Measurements from ENCODE around the gene TMEM260. TPM values are rescaled to one million over a fixed set of nuclear protein-coding genes. Genes with fewer than 3 reads are reported as not detected.

TMEM260 gene
- total RNA-seq, 4 donors from 2014 or later: 8.7 to 17.8 (median 11.2) TPM

DNA sequence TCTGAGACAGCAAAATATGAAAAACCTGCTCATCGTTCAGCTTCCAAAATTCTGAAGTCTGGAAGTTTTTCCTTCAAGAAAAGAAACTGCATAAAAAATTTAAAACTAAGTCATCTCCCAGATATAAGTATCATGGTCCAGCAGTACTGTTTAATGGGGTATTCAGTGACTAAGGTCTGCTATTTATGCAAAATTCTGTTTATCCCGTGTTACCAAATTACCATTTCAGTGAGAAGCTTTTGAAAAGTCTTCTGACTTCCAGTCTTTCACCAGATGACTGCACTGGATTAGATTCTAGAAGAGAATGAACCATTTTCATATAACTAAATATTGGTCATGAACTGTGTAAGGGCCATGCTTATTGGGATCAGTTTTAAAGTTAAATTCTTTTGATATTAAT lies 67.9 kb downstream of the TMEM260 start:
- no peak for ATAC-seq
- WGBS, 2 donors (ENCODE audit: low coverage in 1 of 2): 80 to 90% methylated on average over 2 of the region's 2 CpGs
- TF ChIP-seq, protein P1, sequence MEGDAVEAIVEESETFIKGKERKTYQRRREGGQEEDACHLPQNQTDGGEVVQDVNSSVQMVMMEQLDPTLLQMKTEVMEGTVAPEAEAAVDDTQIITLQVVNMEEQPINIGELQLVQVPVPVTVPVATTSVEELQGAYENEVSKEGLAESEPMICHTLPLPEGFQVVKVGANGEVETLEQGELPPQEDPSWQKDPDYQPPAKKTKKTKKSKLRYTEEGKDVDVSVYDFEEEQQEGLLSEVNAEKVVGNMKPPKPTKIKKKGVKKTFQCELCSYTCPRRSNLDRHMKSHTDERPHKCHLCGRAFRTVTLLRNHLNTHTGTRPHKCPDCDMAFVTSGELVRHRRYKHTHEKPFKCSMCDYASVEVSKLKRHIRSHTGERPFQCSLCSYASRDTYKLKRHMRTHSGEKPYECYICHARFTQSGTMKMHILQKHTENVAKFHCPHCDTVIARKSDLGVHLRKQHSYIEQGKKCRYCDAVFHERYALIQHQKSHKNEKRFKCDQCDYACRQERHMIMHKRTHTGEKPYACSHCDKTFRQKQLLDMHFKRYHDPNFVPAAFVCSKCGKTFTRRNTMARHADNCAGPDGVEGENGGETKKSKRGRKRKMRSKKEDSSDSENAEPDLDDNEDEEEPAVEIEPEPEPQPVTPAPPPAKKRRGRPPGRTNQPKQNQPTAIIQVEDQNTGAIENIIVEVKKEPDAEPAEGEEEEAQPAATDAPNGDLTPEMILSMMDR (IDR thresholded peaks at IDR 0.05): no peak
- TF ChIP-seq EP300 (IDR thresholded peaks at IDR 0.05) (no peak), POLR2AphosphoS5 (IDR thresholded peaks at IDR 0.05) (no peak), POLR2A (IDR thresholded peaks at IDR 0.05) (no peak)

DNA sequence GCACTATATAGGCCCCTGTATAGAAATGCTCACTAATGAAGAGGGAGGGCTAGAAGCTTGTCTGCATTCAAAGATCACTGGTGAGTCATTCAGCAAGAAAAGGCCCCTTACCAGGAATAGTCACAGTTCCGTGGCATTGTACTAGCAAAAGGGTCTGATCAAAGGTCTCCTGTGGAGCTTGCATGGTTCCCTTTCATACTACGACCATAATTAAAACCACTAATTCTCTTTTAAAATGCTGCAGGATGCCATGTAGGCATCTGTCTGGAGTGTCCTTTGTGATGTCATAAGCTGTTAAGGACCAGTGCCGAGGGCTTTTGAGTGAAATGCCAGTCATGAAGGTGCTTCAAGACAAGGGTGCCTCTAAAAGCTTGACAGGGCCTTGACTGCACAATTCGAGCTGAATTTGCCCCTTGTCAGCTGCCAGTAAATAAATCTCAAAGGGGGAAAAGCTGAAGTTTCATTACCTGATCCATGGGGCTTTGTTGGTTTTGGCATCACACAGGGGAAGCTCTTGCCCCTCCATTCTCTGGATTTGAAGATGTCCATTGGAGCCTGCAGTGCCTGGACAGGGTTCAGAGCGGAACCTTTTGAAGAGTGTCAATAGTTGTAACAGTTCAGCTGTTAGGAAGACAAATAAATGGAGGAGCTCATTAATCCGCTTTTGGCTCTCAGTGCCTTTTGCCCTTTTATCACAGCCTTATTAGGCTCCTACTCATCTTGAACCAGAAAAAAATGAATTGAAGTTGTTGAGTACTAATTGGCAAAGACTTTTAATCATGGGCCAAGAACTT lies 69.1 kb downstream of the TMEM260 start:
- peaks cover 0 to 24% of the 10 kb centered on the region in 2 donors for H3K36me3 ChIP-seq
- H3K27me3 ChIP-seq: no peaks in the 10 kb centered on the region
- 85 to 87% methylated on average over 5 of the region's 6 CpGs for WGBS, 2 donors (ENCODE audit: low coverage in 1 of 2)
- H3K4me1 ChIP-seq: no peaks in the 10 kb centered on the region
- TF ChIP-seq EP300 (IDR thresholded peaks at IDR 0.05): no peak
- no peak for TF ChIP-seq POLR2AphosphoS5 (IDR thresholded peaks at IDR 0.05)
- TF ChIP-seq, protein P1 (IDR thresholded peaks at IDR 0.05): no peak
- TF ChIP-seq POLR2A (IDR thresholded peaks at IDR 0.05): no peak
- no peaks in the 10 kb centered on the region for H3K9me3 ChIP-seq
- H3K4me3 ChIP-seq: no peak overlapping the region
- no peak overlapping the region for H3K27ac ChIP-seq
- no peak for ATAC-seq

More for the DNA sequence above, 67.9 kb downstream of the TMEM260 start:
- no peaks in the 10 kb centered on the region for H3K4me1 ChIP-seq
- no peak overlapping the region for H3K4me3 ChIP-seq
- H3K27me3 ChIP-seq: no peaks in the 10 kb centered on the region
- H3K9me3 ChIP-seq: no peaks in the 10 kb centered on the region
- H3K36me3 ChIP-seq: peaks cover 0 to 24% of the 10 kb centered on the region in 2 donors
- H3K27ac ChIP-seq: no peak overlapping the region

- Histone ChIP-seq H3K4me1 (no peaks in the 10 kb centered on the region), H3K9me3 (no peaks in the 10 kb centered on the region), H3K36me3 (peaks cover 0 to 24% of the 10 kb centered on the region in 2 donors), H3K27me3 (no peaks in the 10 kb centered on the region), H3K4me3 (no peak overlapping the region), H3K27ac (no peak overlapping the region)
- ATAC-seq: no peak
- 95 to 97% methylated on average over 3 of the region's 3 CpGs for WGBS, 2 donors (ENCODE audit: low coverage in 1 of 2)
- TF ChIP-seq EP300 (IDR thresholded peaks at IDR 0.05): no peak
- TF ChIP-seq, protein P1 (IDR thresholded peaks at IDR 0.05): no peak
- no peak for TF ChIP-seq POLR2A (IDR thresholded peaks at IDR 0.05)
- no peak for TF ChIP-seq POLR2AphosphoS5 (IDR thresholded peaks at IDR 0.05)
Observed at GRCh38 chr14:56649382-56649781, 69.8 kb downstream of the TMEM260 start.

- H3K27me3 ChIP-seq: no peaks in the 10 kb centered on the region
- no peaks in the 10 kb centered on the region for H3K9me3 ChIP-seq
- TF ChIP-seq POLR2A (IDR thresholded peaks at IDR 0.05) (no peak), EP300 (IDR thresholded peaks at IDR 0.05) (no peak), POLR2AphosphoS5 (IDR thresholded peaks at IDR 0.05) (no peak)
- TF ChIP-seq, protein P1 (IDR thresholded peaks at IDR 0.05): no peak
- no peak overlapping the region for H3K27ac ChIP-seq
- WGBS, 2 donors (ENCODE audit: low coverage in 1 of 2): 75 to 80% methylated on average over 4 to 7 of the region's 9 CpGs
- H3K4me3 ChIP-seq: no peak overlapping the region
- H3K4me1 ChIP-seq: no peaks in the 10 kb centered on the region
- peaks cover 0 to 24% of the 10 kb centered on the region in 2 donors for H3K36me3 ChIP-seq
- no peak for ATAC-seq
Observed at GRCh38 chr14:56650048-56650447, 70.5 kb downstream of the TMEM260 start.

- TF ChIP-seq POLR2AphosphoS5 (IDR thresholded peaks at IDR 0.05): no peak
- TF ChIP-seq EP300 (IDR thresholded peaks at IDR 0.05): no peak
- TF ChIP-seq, protein P1 (IDR thresholded peaks at IDR 0.05): no peak
- no peak for TF ChIP-seq POLR2A (IDR thresholded peaks at IDR 0.05)
- H3K4me1 ChIP-seq: no peaks in the 10 kb centered on the region
- no peak overlapping the region for H3K27ac ChIP-seq
- H3K4me3 ChIP-seq: no peak overlapping the region
- H3K36me3 ChIP-seq: peaks cover 0 to 24% of the 10 kb centered on the region in 2 donors
- no peak for ATAC-seq
- no peaks in the 10 kb centered on the region for H3K9me3 ChIP-seq
- no peaks in the 10 kb centered on the region for H3K27me3 ChIP-seq
Observed at GRCh38 chr14:56650979-56651378, 71.4 kb downstream of the TMEM260 start.
